GM19452 (cell line): ENCODE results near the gene BABAM2.

ENCODE experiments used
- ATAC-seq: cut with Tn5 transposase; IDR thresholded peaks from one replicate; pipeline ENCODE4 v1.9.1; 2021; ENCODE audit not compliant: unreplicated experiment

BABAM2 gene

DNA sequence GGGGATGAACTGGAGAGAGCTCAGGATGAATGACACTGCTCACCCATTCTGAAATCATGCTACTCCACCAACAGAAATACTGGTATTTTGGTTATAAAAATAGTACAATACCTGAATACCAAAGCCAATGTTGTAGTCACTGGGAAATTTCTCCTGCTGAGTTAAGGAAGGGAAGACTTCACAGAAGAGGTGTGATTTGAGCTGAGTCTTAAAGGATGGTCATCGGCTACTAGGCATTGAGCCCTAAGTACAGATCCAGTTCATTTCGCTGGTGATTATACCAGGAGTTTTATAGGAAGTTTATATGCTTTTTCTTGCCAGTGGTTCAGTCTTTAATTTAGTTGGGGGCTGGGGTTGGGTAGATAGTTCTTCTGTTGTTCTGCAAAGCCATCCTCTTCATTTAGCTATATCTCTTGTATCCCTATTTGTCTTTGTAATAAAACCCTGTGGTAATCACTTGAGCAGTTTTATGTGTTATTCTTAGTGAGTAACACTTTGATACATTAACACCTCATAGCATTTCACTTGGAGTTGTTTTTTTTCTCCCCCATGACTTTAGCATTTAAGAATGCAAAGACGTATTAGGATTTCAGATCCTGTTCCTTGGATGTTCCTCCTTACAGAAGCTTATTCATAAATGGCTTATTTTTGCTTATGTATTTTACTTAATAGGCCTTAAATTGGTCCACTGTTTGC, 262.2 kb downstream of the BABAM2 start:
- no peak for ATAC-seq

DNA sequence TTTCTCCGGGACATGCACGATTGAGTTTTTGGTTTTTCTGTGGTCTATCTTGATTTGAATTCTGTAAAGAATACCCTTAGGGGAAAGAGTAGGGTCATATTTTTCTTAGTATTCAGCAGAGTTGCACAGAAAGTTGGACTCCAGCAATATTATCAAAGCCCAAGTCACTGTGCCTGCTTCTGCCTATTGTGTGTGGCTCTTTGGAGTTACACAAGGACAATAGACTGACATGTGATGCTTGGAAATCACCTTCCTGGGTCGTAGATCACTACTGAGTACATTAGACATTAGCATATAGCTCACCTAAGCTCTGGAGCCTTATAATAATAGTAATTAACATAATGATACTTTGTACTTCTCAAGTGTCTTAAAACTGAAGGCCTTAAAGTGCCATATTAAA, 263.3 kb downstream of the BABAM2 start:
- no peak for ATAC-seq

DNA sequence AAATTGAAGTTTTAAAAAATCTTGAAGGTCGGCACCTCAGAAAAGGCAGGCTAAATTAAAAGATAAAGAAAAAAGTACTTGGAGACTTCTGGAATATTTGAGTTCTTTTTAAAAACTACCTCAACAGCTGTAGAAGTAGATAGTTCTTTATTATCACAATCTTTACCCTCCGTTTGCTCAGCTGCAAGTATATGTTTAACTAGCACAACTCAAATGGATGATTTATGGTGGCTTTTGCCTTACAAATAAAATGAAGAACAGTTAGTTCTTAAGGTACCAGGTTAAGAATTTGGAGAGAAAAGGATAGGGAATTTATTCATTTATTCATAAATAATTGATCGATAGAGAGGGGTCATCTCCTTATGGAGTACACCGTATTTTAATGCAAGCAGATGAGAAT, 264.6 kb downstream of the BABAM2 start:
- ATAC-seq, result no peak

DNA sequence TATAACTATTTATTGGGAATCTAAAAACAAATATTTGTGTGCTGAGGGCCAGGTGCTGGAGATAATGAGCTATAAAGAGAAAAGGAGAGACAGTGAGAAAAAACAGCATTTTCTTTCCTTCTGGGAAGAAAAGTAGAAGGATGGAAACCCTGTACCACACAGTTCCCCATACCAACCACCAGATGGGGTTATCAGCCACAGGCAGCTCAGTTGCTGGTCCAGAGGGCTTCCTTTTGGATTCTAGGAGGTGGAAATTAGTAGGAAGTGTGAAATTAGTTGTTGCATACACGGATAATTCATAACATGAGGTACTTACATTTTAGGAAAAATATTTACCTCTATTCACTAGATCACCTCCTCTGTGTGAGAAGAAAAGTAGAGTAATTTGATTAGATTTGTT, 265.1 kb downstream of the BABAM2 start:
- ATAC-seq, result no peak

DNA sequence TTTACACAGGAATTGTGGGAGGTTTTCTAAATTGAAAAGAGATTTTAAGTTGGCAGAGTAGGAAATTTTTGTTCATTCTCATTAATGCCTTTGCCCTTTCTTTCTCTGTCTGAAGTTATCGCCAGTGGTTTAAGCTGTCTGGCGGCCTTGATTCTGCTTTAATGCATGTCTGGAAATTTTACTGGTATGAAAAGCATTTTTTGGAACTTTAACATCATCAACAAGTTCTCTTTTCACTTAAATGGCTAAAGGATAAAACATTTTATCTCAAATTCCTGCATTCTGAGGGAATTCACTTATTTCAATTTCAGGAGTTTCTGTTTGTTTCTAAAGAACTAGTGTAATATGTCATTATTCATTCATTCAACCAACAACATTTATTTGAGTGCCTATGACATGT, 268.3 kb downstream of the BABAM2 start:
- no peak for ATAC-seq

DNA sequence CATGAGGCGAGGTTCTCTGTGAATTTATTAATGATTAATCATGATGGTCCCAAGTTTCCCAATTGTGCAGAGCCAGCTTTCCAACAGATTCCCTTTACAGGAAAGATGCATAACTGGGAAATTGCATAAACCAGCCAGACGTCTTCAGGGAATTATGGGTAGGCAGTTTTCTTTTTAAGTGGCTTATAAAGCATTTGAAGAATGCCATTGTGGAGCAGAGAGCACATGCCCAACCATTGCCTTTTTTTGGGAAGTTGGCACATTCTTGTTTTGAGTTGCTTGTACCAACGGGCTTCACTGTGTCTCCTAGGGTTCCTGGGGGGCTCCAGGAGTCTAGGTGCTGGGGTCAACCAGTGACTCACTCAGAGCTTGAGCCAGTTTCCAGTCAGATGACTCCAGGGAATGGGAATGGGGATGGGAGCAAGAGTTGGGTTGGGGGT, 270.5 kb downstream of the BABAM2 start:
- ATAC-seq, result no peak

DNA sequence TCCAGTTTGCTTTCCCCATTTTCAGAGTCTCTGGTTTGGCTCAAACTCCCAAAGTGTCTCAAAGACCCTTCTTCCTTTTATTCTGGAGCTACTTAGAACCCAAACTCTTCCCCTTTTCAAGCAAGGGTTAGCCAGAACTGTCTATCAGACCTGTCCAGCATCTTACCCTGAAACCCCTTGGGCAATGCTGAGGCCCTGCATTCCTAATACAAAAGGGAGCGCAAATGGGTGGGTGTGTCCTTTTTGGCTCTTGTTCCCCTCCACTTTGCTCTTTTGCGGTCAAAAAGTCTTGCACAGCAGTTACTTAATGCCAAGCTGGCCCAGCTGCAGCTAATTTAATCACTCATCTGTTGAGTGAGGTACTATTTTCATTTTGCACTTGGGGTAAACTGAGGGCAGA, 270.9 kb downstream of the BABAM2 start:
- no peak for ATAC-seq

DNA sequence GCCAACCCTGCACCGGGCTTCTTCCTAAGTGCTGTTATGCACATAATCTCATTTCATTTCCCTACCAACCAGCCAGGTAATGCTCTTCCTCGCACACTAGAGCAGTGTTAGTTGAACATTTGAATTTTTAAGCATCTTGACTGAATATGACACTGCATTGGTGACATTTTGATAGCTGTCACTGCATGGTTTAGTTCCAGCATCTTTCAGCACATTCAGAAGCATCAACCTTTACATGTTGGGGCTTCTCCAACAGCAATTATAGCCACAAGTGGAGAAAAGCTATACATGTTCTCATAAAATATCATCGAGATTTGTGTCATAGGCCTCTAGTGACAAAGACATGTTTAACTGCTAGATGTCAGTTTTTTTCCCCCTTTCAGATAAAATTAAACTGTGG, 272.0 kb downstream of the BABAM2 start:
- ATAC-seq, result no peak

DNA sequence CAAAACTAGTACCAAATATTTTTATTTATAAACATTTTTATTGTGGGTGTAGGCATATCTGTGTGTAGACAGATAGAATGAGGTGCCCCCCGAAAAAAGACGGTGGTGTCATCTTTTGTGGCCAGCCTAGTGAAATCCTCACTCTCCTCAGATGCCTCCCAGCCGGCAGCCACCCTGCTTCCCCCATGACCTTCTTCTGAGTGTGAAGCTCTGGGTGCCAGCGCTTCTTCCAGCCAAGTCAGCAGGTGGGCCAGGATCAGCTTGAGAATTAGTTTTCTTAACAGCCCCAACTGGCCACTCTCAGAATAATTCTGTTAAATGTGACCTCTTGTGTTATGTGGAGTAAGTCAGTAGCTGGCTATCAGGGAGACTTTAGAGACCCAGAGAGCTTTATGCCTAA, 272.5 kb downstream of the BABAM2 start:
- no peak for ATAC-seq

DNA sequence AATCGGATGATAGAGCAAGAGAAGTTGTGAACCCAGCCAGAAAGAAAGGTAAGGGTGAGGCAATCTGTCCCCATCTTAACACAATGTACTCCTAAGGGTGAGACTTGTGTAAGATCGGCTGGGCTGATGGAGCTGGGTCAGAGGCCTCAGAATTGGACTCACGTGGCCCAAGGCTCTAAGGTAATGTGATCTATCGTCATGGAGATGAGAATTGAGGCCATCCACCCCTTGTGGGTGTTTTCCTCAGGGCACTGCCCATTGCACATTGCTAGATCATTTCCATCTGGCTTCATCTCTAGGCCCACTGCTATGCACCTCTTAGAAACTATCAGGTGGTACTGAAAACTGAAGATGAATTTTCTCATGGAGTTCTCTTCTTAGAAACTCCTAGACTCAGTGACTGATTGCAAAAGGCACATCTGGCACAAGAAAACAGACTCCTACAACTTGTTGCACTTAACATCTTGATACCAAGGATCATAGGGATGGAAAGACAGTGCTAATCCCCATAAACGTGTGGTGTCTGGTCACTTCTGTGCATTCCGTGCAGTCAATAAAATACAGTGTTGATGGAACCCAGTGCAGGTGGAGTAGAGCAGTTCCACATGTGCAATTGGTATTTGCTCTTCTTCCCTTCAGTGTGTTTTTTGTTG, 273.2 kb downstream of the BABAM2 start:
- no peak for ATAC-seq

DNA sequence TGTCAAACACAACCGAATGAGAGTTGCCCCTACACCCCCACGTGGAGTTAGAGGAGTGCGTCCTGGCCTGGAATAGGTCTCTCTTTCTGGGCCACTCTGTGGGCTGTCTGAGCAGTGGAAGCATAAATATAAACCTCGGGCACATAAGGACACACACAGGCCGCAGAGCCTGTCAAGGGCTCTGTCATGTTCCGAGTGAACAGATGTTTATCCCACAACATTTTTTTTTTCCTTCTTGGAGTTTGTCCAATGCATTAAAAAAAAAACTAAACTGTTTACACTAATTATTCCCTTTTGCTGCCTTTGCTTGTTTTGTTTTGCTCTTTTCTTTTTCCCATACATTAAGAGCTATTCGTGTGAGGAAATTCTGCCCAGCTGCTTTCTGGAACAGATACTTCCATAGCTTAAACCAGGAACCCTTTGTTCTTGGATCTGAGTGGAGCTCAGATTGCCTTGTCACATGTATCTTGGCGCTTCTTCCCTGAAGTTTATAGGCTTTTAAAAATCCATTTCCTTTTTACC, 273.8 kb downstream of the BABAM2 start:
- ATAC-seq, result no peak

DNA sequence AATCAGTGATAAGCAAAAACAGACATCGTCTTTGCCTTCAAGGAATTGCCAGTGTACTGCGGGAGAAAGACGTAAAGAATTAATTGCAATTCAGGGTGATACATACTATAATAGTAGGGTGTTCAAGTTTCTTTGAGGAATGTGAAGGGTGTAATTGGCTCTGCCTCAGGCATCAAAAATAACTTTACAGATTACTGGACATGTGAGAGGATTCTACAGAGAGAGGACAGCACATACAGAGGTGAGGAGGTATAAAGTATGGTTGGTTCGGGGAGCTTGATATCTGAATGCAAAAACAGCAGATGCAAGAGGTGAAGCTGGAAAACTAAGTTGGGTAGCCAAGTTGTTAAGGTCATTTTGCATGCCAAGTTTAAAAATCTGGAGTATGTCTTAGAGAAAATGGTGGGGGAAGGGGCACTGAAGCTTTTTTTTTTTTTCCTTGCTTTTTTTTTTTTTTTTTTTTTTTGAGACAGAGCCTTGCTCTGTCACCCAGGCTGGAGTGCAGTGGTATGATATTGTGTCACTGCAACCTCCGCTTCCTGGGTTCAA, 274.6 kb downstream of the BABAM2 start:
- ATAC-seq, result no peak

DNA sequence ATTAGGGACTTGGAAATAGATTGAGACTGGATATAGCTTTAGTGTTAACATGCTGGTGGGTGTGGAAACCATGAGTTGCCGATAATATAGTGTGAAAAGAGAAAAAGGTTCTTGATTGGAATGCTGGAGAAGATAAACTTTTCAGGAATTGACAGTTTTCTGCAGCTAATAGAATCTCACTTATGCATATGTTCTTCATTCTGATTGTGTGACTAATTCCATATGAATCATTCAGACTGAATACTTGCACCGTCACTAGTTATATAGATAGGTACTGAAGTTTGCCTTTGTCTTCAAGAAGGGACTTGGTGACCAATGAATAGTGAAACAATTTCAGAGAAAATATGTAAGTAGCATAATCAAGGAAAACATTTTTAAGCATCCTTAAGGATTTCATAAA, 276.4 kb downstream of the BABAM2 start:
- no peak for ATAC-seq

DNA sequence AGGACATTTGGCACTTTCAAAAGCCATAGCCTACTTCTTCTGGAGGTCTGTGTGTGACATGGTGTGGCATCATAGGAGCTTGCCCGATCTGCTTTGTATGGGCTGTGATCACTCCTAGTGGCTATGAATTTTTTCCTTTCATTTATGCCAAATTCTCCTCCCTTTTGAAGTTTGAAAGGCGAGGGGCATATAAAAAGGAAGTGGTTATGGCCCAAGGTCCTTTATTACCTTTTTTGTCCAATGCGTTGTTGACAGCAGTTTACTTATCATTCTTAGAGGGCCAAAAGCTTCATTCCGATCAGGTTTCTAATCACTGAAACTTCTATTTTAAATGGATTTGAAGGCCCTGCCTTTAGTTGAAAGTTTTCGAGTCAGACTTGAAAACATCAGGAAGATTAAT, 277.8 kb downstream of the BABAM2 start:
- no peak for ATAC-seq

DNA sequence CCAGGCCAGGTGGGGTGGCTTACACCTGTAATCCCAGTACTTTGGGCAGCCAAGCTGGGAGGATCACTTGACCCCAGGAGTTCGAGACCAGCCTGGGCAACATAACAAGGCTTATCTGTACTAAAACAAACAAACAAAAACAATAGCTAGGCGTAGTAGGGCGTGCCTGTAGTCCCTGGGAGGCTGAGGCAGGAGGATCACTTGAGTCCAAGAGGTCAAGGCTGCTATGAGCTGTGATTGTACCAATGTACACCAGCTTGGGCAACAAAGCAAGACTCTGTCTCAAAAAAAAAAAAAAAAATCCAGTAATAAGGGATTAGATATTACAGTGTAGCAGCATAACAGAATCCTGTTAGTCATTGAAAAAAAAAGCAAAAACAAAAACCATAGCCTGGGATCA, 279.0 kb downstream of the BABAM2 start:
- no peak for ATAC-seq

DNA sequence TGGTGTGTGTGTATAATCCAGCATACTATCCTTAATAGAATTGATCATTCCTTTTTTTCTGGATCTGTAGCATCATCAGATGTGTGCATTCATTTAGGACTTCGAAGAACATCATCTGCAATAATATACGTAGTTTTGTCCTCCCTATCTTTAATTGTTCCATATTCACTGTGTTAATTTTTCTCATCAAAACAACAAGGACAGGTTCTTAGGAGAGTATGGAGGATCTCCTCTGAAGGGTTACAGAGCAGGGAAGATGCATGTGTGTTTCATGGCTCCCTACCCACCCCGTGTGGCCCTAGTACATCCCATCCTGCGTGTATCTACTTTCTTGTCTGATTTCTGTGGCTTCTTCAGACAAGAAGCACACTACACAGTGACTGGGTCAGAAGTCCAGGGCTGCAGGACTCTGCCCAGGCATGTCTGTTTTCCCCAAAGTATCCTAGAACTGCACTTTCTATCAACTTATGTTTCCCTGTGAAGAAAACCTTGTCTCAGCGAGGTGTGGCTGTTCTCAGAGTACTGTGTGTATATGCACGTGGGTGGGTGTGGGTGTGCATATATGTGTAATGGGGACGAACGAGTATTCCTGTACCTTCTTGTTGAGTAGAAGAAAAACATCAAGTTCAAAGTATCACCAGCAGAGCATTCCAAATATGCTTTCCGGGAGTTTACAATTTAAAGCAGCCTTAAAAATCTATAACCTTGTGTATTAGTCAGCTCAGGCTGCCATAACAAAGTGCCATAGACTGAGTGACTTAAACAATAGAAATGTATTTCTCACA, 281.8 kb downstream of the BABAM2 start:
- no peak for ATAC-seq

DNA sequence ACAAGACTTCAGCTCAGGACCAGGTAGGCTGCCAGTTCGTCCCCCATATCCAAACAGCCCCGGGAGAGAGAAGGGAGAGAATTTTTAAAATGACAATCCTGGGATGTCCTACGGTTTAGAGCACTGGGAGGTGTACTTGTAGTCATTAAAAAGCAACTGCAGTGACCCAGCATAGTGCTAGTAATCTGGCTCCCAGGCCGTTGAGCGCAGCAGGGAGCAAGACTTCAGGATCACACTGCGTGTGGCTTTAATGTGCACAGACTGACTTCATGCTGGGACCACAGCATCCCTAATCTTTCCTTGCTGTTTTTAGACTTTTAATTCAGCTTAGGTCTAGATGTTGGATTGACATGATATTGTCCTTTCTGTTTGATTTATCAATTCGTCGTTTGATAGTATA, 282.8 kb downstream of the BABAM2 start:
- no peak for ATAC-seq

DNA sequence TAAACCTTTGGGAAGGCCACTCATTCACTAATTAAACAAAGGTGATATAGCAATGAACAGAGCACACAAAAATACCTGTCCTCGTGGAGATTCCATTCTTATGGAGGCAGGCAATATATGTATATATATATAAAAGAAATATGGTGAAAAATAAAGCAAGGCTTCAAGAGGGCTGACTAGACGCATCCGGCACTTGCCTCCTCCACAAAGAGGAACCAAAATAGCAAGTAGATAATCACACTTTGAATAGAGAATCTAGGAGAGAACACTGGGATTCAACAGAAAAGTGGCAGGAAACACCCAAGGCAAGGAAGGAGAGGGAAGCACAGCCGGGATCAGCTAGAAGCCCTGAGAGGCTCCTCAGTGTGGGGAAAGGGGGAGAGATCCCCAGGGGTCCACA, 283.7 kb downstream of the BABAM2 start:
- no peak for ATAC-seq

DNA sequence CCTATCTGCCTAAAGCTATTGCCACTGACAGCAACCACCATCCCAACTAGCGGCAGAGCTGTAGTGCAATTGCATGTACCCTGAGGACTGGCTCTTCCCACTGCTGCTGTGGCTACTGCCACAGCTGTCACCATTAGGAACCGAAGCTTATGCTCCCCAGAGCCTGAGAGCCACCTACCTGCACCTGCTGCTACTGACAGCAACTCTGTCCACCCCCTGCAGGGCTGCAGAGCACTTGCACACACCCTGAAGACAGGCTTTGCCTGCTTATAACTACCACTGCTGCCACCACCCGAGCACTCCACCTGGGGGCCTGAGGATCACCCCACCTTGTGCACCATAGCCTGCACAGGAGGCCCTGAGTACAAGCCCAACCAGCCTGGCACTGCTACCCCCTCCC, 284.5 kb downstream of the BABAM2 start:
- ATAC-seq, result no peak

DNA sequence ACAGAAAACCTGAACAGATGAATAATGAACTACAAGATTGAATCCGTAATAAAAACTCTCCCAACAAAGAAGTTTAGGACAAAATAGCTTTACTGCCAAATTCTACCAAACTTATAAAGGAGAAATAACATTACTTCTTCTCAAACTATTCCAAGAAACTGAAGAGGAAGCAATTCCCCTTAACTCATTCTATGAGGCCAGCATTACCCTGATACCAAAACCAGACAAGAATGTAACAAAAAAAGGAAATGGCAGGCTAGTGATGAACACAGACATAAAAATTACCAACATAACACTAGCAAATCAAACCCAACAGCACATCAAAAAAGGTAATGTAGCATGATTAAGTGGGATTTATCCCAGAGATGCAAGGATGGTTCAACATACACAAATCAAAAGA, 288.4 kb downstream of the BABAM2 start:
- no peak for ATAC-seq

DNA sequence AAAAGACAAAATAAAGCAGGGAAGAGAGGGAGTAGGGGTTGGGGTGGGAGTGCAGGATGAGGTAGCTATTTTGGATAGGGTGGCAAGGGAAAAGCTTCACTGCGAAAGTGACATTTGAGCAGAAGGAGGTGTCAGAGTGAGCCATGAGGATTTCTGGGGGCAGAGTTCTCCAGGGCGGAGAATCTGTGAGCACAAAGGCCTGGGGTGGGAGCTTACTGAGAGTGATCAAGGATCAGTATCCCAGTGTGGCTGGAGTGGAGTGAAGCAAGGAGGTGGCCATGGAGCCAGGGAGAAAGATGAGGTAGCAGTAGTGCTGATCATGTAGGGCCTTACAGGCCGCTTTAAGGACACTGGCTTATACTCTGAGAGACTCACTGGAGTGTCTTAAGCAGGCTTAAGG, 291.3 kb downstream of the BABAM2 start:
- no peak for ATAC-seq

DNA sequence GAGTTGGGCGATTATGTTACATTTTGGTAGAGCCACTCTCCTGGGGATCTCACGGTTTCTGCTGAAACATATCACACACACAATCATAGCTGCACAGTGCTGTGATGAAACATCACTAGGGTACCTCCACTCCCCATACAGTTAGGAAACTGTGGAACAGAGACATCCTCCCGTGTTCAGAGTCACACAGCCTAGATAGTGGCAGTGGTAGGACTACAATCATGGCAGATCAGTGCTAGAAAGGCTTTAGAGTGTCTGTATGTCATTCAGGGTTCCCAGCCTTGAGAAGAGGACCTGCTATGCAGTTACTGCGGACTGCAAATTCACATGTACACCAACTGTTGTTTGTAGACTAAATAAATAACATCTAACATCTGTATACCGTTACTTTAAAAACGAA, 291.8 kb downstream of the BABAM2 start:
- ATAC-seq, result no peak
